GM21825 (cell line): Measurements from ENCODE around the gene MYMX.

Source experiments
- ATAC-seq: cut with Tn5 transposase; IDR thresholded peaks from one replicate; pipeline ENCODE4 v1.9.1; 2021; ENCODE audit warnings: mild to moderate bottlenecking, moderate library complexity; ENCODE audit not compliant: unreplicated experiment

Gene MYMX

DNA sequence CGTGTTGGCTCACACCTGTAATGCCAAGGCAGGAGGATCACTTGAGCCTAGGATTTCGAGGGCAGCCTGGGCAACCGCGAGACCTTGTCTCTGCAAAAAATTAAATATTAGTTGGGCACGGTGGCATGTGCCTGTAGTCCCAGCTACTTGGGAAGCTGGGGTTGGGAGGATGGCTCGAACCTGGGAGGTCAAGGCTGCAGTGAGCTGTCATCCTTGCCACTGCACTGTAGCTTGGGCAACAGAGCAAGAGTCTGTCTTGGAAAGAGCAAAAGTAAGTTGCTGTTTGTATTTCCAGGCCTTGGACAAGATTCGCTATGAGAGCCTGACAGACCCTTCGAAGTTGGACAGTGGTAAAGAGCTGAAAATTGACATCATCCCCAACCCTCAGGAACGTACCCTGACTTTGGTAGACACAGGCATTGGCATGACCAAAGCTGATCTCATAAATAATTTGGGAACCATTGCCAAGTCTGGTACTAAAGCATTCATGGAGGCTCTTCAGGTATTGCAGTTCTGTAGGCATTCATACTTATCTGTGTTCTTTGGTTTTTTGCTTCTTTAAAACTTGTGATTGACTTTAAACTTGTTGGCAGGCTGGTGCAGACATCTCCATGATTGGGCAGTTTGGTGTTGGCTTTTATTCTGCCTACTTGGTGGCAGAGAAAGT lies 32.5 kb downstream of the MYMX start:
- no peak for ATAC-seq

DNA sequence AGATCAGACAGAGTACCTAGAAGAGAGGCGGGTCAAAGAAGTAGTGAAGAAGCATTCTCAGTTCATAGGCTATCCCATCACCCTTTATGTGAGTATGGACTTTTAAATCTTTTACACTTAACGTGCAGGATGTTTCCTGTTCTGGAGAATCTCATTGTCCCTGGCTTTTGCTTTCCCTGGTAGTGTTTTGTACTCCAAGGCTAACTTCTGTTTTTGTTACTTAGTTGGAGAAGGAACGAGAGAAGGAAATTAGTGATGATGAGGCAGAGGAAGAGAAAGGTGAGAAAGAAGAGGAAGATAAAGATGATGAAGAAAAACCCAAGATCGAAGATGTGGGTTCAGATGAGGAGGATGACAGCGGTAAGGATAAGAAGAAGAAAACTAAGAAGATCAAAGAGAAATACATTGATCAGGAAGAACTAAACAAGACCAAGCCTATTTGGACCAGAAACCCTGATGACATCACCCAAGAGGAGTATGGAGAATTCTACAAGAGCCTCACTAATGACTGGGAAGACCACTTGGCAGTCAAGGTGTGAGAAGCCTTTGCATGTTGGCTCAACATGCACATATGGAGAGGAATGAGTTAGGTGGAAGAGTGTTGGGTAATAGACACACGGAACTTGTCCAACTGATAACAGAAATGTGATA lies 33.5 kb downstream of the MYMX start:
- ATAC-seq: no peak

DNA sequence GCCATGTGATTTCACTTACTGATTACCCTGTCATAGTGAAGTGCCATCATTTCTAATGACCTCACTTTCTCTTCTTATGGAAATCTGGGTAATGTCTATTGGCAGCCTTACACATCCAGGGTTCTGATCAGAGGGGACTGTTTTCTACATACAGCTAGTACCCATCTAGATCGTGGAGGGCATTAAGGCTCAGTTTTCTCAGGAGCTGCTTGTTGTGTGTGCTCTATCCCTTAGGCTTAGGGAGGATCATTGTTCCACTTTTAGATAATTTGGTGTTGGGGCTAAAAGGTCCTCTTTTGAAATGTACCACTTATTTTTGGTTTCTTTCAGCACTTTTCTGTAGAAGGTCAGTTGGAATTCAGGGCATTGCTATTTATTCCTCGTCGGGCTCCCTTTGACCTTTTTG lies 34.0 kb downstream of the MYMX start:
- no peak for ATAC-seq

DNA sequence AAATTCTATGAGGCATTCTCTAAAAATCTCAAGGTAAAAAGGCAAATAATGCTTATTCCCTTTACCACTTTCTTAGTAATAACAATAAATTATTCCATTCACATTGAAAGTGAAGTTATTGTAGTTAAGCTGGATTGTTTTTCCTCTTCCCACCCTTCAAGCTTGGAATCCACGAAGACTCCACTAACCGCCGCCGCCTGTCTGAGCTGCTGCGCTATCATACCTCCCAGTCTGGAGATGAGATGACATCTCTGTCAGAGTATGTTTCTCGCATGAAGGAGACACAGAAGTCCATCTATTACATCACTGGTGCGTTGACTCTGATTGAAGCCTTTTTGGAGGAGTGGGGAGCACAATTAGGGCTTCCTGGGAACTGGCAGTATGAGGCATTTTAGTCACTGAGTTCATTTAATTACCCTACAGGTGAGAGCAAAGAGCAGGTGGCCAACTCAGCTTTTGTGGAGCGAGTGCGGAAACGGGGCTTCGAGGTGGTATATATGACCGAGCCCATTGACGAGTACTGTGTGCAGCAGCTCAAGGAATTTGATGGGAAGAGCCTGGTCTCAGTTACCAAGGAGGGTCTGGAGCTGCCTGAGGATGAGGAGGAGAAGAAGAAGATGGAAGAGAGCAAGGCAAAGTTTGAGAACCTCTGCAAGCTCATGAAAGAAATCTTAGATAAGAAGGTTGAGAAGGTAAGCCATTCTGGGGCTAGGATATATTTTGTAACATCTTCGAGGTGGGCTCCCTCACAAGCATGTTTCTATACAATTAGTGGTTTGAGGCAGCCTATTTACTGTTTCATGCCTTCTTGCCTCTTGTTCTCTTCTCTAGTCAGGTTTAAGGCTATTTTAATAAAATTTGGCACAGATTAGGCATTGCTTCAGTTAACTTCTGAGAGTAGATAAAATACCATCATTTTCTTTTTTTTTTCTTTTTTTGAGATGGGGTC lies 35.1 kb downstream of the MYMX start:
- ATAC-seq: no peak

DNA sequence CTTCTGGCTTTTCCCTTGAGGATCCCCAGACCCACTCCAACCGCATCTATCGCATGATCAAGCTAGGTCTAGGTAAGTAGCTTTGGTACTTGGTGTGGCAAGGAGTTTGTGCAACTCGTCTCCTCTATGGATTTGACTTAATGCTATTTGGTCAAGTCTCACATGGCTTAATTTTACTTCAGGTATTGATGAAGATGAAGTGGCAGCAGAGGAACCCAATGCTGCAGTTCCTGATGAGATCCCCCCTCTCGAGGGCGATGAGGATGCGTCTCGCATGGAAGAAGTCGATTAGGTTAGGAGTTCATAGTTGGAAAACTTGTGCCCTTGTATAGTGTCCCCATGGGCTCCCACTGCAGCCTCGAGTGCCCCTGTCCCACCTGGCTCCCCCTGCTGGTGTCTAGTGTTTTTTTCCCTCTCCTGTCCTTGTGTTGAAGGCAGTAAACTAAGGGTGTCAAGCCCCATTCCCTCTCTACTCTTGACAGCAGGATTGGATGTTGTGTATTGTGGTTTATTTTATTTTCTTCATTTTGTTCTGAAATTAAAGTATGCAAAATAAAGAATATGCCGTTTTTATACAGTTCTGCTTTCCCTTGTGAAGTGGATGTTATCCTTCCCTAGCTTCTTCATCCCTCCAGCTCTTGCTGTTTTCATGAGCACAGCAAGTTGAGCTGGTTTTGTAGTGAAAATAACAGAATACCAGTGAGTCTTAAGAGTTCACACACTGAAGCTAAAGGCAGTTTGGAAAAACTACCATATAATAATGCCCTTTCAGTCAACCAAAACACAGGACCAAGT lies 36.8 kb downstream of the MYMX start:
- ATAC-seq: no peak

DNA sequence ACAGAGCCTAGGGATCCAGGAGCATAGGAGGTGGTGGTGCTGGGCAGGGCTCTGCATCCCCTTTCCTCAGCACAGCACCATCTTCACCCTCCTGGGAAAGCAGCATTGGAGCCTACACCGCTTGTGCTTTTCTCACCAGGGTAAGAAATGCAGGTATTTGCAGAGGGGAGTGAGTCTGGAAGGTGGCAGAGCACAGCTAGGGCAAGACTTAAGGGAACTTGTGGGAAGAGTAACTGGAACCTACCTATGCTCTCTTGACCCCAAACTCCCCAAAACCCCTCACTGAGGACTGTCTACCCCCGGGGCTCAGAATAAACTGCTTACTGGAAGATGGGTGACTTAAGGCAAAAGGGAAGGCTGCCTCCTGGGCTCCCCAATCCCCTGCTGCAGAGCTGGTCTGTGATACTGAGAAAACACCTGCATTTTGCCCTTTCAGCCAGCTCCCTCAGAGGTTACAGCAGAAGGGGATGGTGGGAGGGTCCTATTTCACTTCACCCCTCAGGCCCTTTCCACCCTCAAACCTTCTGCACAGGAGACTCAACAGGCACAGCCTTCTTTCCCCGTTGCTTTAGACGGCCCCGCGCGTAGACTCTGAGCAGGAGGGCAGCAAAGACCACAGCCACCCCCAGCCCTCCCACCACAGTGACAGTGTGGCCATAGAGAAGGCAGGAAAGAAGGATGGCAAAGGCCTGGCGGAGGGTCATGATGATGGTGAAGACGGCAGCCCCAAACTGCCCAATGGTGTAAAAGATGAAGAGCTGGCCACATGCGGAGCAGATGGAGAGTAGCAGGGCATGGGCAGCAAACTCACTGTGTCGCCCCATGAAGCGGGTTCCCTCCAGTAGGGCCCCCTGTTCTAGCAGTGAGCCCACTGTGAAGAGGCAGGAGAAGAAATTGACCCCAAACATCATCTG lies 37.7 kb downstream of the MYMX start:
- ATAC-seq: no peak

DNA sequence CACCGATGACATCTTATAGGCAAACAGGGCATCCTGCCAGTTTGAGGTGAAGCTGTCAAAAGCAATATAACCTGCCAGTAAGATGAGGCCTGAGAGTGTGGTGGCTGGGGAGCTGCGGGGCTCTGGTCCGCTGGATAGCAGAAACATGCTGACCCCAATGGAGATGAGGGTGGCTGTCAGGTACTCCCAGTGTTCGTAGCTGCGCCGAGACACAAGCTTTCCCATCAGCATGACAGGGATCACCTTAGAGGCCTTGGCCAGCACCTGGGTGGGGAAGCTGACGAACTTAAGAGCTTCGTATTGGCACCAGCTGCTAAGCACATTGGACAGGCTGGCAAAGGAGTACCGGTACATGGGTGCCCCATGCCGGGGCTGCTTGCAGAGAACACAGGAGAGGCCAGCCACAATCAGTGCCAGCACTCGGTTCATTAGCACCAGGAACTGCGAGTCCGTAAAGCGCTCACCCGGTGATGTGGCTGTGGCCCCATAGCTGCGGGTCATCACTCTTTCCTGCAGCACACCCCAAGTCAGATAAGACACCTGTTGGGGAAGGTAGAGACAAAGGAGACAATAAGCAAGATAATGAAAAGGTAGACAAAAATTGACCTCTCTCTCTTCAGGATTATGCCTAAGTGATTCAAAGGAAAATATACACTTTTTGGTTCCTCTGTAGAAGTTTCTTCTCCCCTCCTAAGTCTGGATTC lies 38.5 kb downstream of the MYMX start:
- ATAC-seq: no peak

DNA sequence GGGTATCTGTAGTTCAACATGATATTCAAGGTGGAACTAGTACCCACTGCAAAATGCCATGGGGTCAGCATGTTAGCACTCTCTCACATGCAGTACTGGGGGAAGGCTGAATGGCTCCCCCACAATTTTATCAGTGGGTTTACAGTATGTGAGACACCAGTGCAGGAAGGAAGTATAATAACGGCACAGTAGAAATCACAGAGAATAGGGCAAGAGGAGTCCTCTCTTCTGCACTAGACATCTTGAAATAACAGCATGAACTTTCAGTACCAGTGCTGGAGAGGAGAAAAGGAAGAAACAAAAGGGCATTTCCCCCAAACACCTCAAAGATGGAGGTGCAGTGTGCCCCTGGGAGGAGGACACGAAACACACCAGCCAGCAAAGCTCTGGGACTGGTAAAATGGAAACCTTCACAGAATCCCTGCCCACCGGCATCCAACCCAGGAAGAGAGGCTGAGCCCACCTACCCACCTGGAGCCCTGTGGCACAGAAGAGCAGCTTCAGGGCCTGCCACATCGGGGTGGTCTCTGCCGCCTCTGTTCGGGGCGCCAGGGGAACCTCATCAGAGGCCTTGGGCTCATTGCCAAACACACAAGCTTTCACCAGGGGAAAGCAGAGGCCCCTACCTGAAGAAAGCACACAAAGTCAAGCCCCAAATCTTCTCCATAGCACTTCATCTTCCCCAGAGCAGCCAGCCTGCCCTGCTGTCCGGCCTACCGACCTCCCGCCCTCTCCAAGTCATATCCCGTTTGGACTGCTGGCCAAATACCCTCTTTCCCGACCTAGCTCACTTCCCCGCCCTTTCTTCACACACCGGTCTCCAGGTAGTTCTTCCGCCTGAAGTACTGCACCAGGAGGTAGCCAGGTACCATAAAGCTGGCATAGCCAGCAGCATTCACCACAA lies 39.4 kb downstream of the MYMX start:
- no peak for ATAC-seq

DNA sequence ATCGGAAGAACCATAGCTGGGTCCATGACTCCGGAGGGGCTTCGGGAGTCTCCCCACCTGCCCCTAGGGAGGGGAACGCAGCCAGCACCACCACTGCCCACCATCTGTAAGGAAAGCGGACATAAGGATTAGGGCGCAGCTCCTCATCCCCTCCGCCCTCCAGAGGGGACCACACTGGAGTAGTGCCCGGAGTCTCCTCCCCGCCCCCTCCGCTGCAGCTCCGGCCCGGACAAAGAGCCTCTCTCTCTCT lies 40.0 kb downstream of the MYMX start:
- ATAC-seq: no peak

DNA sequence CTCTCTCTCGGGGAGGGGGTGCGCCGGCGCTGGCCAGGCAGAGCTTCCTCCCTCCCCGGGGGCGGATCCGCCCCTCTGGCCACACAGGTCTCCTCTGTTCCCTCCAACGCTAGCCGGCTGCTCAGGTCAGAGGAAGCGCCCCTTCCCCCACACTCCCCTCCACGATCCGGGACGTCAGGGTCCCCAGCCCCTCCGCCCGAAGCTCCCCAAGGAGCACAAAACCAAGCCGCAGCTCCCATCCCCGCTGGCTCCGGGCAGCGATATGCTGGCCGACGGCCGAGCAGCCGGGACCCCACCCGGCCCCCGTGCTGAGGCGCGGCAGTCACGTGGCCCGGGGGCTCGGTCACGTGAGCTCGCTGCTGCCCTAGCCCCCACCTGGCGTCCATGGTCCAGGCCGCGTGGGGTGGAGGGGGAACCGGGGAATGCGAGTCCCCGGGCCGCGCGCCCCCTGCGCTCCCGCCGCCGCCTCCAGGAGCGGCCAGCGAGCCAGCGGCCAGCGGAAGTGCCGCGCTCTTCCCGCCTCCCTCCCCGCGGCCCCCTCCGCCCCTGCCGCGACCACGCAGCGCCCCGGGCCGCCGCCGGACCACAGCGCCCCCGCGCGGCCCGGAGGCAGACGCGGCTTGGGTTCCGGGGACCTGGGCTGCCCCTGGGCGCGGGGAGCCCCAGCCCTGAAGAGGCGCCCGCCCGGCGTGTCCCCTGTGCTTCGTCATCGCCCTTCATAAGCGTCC lies 40.5 kb downstream of the MYMX start, which contains the start of gene SLC35B2:
TSS of gene SLC35B2 (minus strand) at position 504 of the 728 bp plus-strand sequence. CDS start at position 386, 118 bp downstream.
- ATAC-seq: peak; percentile 43

DNA sequence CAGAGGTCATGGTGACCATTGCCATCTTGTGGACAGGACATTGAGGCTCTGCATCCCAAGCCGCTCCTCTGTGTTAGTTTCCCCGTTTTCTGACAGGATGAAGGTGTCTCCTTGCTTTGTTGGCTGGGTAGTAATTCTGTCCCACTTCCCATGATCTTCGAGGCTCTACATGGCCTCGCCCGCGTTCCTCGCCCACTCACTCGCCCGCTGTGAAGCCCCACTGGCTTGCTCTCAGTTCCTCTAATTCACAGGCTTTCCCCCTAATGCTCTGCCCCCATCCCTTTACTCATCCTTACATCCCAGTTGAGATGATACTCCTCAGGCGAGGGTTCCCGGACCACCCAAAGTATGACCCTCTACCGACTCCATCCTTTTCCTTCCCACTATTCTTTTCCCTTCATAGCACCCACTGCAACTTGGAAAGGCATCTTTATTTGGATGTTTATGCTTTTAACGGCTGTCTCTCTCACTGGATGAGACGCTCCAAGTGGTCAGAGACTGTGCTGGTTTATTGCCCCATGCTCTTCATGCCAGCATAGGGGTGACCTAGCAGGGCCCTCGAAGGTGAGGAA lies 41.1 kb downstream of the MYMX start:
- no peak for ATAC-seq

DNA sequence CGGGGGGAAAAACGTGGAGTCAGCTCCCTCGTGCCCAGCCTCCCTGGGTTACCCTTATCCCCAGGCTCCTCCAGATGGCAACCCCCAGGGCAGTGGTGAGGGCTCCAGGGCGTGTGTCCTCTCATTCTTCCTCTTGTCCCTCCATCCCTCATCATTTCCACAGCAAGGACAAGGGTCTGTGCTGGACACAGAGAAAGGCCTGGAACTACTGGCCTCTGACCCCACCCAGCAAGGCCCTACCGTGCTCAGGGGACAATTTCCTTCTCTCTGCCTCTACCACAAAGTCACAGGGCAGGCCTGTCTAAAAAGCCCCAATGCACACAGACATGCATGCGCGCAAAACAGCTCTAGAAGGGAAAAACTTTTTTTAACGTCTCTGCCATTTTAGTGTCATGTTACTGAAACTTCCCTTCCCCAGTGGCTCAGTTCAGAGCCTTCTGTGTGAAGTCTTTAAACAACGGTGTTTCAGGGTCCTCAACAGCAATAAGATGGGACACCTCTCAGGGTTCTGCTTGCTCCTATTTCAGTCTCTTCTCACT lies 41.7 kb downstream of the MYMX start:
- no peak for ATAC-seq

DNA sequence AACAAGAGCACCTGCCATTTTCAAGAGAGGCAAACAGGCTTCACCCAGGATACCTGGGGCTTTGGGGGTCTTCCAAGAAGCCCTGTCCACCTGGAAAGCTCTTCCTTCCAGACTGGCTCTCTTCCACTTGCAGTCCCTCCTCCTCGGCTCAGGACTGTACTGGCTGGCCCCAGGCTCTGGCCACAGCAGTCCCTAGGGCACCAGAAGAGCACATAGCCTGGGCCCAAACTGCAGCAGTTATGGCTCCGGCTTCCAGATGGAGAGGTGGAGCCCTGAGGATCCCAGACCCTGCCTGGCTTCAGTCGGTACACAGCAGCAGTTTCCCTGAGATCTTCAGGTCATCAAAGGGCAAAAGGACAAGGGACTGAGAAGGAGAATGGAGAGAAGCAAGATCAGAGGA lies 42.2 kb downstream of the MYMX start:
- no peak for ATAC-seq

DNA sequence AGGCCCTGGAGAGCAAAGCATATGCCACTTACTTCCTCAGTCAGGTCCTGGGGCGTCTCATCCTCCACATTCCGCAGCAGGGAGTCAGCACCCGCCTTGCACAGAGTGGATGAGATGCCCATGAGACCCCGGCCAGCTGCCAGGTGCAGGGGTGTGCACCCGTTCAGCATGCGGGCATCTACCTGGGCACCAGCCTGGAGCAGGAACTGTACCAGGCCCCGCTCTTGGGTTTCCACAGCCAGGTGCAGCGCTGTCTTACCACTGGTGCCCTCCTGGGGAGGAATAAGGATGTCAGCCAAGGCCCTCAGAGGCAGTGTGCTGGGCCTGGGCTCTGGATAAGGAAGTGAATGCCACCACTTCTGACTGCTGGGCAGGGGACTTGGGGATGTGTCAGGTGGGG lies 43.3 kb downstream of the MYMX start:
- ATAC-seq: no peak

DNA sequence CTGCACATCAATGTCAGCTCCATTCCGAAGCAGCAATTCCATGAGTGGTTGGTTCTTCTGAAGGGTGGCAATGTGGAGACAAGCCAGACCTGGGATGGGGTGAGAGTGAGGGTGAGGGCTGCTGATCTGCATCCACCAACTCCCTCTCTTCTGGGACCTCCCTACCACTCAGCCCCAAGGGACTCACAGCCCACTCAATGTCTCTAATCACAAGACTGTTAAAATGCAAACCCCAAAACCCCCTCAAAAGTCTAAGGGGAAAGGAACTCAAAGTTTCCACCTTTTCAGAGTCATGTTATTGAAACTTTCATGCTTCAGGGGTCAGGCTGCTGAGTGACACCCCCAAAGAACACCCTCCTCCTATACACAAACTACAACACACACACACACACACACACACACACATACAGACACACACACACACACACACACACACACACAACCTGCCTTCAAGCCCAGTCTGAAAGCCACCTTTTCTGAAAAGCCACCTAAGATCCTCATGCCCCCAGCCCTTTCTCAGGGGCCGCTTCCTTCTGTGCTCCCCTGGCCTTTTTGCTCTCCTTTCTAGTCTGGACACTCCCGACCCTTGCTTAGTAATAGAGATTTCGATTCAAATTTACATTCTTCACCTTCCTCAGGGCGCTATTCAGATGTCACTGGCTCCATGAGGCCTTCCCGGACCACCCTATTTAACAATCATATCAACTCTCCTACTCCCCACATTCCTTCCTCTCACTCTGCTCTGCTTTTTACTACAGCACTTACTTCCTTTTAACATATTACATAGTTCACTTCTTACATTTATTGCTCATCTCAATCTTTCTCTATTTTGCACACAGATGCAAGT lies 43.9 kb downstream of the MYMX start:
- no peak for ATAC-seq

DNA sequence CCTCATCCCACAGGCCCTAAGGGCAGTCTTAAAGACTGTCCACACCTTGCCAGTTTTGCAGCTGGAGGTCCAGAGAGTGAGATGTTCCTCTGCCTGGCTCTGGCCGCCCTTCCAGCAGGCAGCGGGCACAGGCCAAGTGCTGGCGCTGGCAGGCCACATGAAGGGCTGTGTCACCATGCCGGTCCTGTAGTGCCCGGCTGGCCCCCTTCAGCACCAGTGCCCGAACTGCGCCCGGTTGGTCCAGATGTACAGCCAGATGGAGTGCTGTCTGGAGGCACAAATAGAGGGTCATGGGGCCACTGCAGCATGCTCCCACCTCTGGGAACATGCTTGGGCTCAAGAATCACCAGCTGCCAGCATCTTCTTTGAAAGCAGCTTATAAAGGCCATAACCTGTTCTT lies 44.9 kb downstream of the MYMX start:
- ATAC-seq: no peak
